A673 (cell line): ENCODE data around the gene KIF5A.

Source experiments
- EZH2 ChIP-seq: fragments of 200-600 bp; sonication (generic); IDR thresholded peaks from 2 replicates; pipeline ENCODE4 v1.6.1; 2017; ENCODE audit warnings: borderline replicate concordance, low read depth, mild to moderate bottlenecking, mixed read lengths, antibody characterized with exemption, low read length; ENCODE audit not compliant: poor library complexity, severe bottlenecking
- TF ChIP-seq, protein P1 (sequence below): fragments of 300-800, 200-600 bp; sonication (generic); conservative IDR thresholded peaks from 2 replicates; pipeline ENCODE4 v1.5.1; 2017; ENCODE audit warnings: low read depth, mild to moderate bottlenecking, antibody characterized with exemption, low read length, moderate library complexity, mixed read lengths

DNA sequence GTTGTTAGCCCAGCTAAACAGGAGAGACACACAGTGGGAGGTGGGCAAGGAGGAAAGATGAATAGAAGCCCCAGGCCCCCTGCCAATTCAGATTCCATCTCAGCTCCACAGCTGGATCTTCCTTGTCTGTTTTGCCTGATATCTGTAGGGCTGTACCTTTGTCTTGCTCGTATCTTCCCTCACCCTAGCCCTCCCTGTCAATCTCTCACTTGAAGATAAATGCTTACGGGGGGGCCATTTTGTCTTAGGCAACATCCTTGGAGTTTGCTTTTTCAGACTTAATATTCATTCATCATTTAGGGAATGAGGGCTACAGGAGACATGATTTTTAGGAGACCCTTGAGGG is 2.4 kb downstream of the KIF5A start:
- TF ChIP-seq, protein P1, sequence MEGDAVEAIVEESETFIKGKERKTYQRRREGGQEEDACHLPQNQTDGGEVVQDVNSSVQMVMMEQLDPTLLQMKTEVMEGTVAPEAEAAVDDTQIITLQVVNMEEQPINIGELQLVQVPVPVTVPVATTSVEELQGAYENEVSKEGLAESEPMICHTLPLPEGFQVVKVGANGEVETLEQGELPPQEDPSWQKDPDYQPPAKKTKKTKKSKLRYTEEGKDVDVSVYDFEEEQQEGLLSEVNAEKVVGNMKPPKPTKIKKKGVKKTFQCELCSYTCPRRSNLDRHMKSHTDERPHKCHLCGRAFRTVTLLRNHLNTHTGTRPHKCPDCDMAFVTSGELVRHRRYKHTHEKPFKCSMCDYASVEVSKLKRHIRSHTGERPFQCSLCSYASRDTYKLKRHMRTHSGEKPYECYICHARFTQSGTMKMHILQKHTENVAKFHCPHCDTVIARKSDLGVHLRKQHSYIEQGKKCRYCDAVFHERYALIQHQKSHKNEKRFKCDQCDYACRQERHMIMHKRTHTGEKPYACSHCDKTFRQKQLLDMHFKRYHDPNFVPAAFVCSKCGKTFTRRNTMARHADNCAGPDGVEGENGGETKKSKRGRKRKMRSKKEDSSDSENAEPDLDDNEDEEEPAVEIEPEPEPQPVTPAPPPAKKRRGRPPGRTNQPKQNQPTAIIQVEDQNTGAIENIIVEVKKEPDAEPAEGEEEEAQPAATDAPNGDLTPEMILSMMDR = no peak
- TF ChIP-seq EZH2 = no peak
